Measurements from ENCODE around the gene FGF22. TPM values are rescaled to one million over a fixed set of nuclear protein-coding genes. Genes with fewer than 3 reads are reported as not detected.

FGF22 gene
- total RNA-seq, 1 experiment from 2014 or later = 1.3 TPM

DNA sequence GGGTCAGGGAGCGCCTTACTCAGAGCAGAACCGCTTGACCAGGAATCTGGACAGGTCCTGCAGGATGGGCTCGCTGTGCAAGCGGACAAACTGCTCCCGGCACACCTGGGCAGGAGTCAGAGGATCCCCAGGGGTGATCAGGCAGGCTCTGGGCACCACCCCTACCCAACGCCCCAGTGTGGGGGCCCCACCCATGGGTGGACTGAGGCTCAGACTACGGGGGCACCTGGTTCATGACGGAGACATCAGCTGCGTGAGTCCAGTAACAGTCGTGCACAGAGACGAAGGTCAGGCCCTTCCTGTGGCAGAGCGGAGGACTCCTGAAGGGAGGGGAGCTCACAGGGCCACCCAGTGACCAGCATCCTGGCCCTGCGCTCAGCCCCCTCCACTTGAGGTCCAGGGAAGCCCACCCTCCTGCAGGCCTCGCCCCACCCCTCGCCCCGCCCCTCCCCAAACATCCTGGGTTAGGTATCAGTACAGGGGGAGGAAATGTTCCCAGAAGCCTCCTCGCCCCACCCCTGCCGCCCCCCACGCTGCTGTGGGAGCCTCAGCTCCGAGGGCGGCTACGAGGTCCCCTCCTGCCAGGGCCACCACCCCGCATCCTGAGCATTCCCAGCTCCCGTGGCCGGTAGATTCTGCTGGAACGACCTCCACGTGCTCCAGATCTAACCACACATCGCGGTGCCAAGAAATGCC lies 22.0 kb upstream of the FGF22 start:
- H3K4me1 ChIP-seq (ENCODE audit: insufficient read depth, low read length) = no peaks in the 10 kb centered on the region
- H3K79me2 ChIP-seq (ENCODE audit: low read length) = no peaks in the 10 kb centered on the region
- DNase-seq = no peak
- no peaks in the 10 kb centered on the region for H3K27me3 ChIP-seq (ENCODE audit: low read length)
- H3K9me3 ChIP-seq (ENCODE audit: low read length) = no peaks in the 10 kb centered on the region
- no peak for TF ChIP-seq EZH2phosphoT487 (IDR thresholded peaks at IDR 0.05; ENCODE audit: borderline replicate concordance, low read length)
- TF ChIP-seq, protein P1, sequence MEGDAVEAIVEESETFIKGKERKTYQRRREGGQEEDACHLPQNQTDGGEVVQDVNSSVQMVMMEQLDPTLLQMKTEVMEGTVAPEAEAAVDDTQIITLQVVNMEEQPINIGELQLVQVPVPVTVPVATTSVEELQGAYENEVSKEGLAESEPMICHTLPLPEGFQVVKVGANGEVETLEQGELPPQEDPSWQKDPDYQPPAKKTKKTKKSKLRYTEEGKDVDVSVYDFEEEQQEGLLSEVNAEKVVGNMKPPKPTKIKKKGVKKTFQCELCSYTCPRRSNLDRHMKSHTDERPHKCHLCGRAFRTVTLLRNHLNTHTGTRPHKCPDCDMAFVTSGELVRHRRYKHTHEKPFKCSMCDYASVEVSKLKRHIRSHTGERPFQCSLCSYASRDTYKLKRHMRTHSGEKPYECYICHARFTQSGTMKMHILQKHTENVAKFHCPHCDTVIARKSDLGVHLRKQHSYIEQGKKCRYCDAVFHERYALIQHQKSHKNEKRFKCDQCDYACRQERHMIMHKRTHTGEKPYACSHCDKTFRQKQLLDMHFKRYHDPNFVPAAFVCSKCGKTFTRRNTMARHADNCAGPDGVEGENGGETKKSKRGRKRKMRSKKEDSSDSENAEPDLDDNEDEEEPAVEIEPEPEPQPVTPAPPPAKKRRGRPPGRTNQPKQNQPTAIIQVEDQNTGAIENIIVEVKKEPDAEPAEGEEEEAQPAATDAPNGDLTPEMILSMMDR (conservative IDR thresholded peaks at IDR 0.05; ENCODE audit: low read depth, low read length) = no peak
- no peak for TF ChIP-seq EZH2 (IDR thresholded peaks at IDR 0.05; ENCODE audit: low read length, unreplicated experiment)
- intact Hi-C loops (cut with micrococcal nuclease) = no loop called here
- H3K9me2 ChIP-seq (replicated peaks; ENCODE audit: low read length) = no peaks in the 10 kb centered on the region
- POLR2A ChIA-PET (ENCODE audit: unreplicated experiment) = no interaction called here
- no peak overlapping the region for H2AFZ ChIP-seq (ENCODE audit: low read length)
- no peaks in the 10 kb centered on the region for H3F3A ChIP-seq (ENCODE audit: low read length, unreplicated experiment)
- no peak for ATAC-seq
- no TSS peak for BruUV-seq (replicated peaks)
- no peaks in the 10 kb centered on the region for H4K20me1 ChIP-seq (ENCODE audit: low read length)
- no peak overlapping the region for H3K4me2 ChIP-seq (ENCODE audit: low read length)
- CTCF ChIA-PET = no interaction called here
- no peak overlapping the region for H3K4me3 ChIP-seq (ENCODE audit: low read length)
- no peaks in the 10 kb centered on the region; the same call in 1 of the 2 replicates for H3K36me3 ChIP-seq (ENCODE audit: low read depth, low read length)
- no peak overlapping the region for H3K9ac ChIP-seq (ENCODE audit: low read length)
- H3K27ac ChIP-seq (ENCODE audit: low read length) = no peak overlapping the region

GRCh38 chr19:618247-618619 lies 21.4 kb upstream of the FGF22 start:
- Histone ChIP-seq H4K20me1 (ENCODE audit: low read length) (no peaks in the 10 kb centered on the region), H3K4me2 (ENCODE audit: low read length) (no peak overlapping the region), H3K9me2 (replicated peaks; ENCODE audit: low read length) (no peaks in the 10 kb centered on the region), H3K4me1 (ENCODE audit: insufficient read depth, low read length) (no peaks in the 10 kb centered on the region), H3K79me2 (ENCODE audit: low read length) (no peaks in the 10 kb centered on the region), H3K27me3 (ENCODE audit: low read length) (no peaks in the 10 kb centered on the region), H3K4me3 (ENCODE audit: low read length) (no peak overlapping the region), H3K36me3 (ENCODE audit: low read depth, low read length) (no peaks in the 10 kb centered on the region), H2AFZ (ENCODE audit: low read length) (no peak overlapping the region), H3K9me3 (ENCODE audit: low read length) (no peaks in the 10 kb centered on the region), H3K9ac (ENCODE audit: low read length) (no peak overlapping the region), H3K27ac (ENCODE audit: low read length) (no peak overlapping the region), H3F3A (ENCODE audit: low read length, unreplicated experiment) (no peaks in the 10 kb centered on the region)
- ChIA-PET CTCF (no interaction called here), POLR2A (ENCODE audit: unreplicated experiment) (no interaction called here)
- no TSS peak for BruUV-seq (replicated peaks)
- TF ChIP-seq, protein P1 (conservative IDR thresholded peaks at IDR 0.05; ENCODE audit: low read depth, low read length) = no peak
- TF ChIP-seq EZH2phosphoT487 (IDR thresholded peaks at IDR 0.05; ENCODE audit: borderline replicate concordance, low read length) = no peak
- no peak for TF ChIP-seq EZH2 (IDR thresholded peaks at IDR 0.05; ENCODE audit: low read length, unreplicated experiment)
- ATAC-seq = no peak
- no peak for DNase-seq
- intact Hi-C loops (cut with micrococcal nuclease) = no loop called here

DNA sequence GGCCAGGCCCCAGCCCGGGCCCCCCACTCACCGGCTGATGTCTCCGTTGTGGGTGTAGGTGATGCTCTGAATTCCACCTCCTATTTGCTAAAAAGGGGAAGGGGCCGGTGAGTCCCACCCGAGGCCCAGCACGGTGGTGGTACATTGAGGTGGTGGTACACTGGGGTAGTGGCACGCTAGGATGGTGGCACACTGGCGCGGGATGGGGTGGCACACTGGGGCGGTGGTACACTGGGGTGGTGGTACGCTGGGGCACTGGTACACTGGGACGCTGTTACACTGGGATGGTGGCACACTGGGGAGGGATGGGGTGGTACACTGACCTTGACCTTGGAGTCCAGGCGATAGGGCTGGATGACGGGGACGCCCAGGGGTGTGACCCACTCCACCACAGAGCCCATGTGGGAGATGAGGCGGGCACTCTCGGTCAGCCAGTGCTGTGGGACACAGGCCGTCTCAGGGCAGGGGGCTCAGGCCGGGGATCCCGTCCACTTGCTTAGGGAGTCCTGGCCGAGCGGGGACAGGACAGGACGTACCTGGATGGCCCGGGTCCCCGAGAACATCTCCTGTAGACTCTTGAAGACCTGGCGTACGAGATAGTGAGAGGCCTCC lies 20.9 kb upstream of the FGF22 start:
- H2AFZ ChIP-seq (ENCODE audit: low read length) = no peak overlapping the region
- no peaks in the 10 kb centered on the region for H3K4me1 ChIP-seq (ENCODE audit: insufficient read depth, low read length)
- intact Hi-C loops (cut with micrococcal nuclease) = no loop called here
- no peaks in the 10 kb centered on the region for H3K79me2 ChIP-seq (ENCODE audit: low read length)
- no TSS peak for BruUV-seq (replicated peaks)
- no peaks in the 10 kb centered on the region for H3K9me3 ChIP-seq (ENCODE audit: low read length)
- TF ChIP-seq EZH2 (IDR thresholded peaks at IDR 0.05; ENCODE audit: low read length, unreplicated experiment) = no peak
- TF ChIP-seq, protein P1 (conservative IDR thresholded peaks at IDR 0.05; ENCODE audit: low read depth, low read length) = no peak
- no peak for TF ChIP-seq EZH2phosphoT487 (IDR thresholded peaks at IDR 0.05; ENCODE audit: borderline replicate concordance, low read length)
- no peaks in the 10 kb centered on the region for H3F3A ChIP-seq (ENCODE audit: low read length, unreplicated experiment)
- no peak overlapping the region for H3K27ac ChIP-seq (ENCODE audit: low read length)
- no peaks in the 10 kb centered on the region for H4K20me1 ChIP-seq (ENCODE audit: low read length)
- no peaks in the 10 kb centered on the region for H3K36me3 ChIP-seq (ENCODE audit: low read depth, low read length)
- no peak overlapping the region for H3K9ac ChIP-seq (ENCODE audit: low read length)
- H3K4me2 ChIP-seq (ENCODE audit: low read length) = no peak overlapping the region
- no peak overlapping the region for H3K4me3 ChIP-seq (ENCODE audit: low read length)
- DNase-seq (no peak), ATAC-seq (no peak)
- no peaks in the 10 kb centered on the region for H3K27me3 ChIP-seq (ENCODE audit: low read length)
- CTCF ChIA-PET = no interaction called here
- H3K9me2 ChIP-seq (replicated peaks; ENCODE audit: low read length) = no peaks in the 10 kb centered on the region
- POLR2A ChIA-PET (ENCODE audit: unreplicated experiment) = no interaction called here
